Sigmoid colon (tissue), 7 donors: ENCODE data around the gene TAS1R3. TPM values are rescaled to one million over a fixed set of nuclear protein-coding genes. Genes with fewer than 3 reads are reported as not detected.

Experiments used
- DNase-seq: peaks from one replicate; pipeline ENCODE4 v3.0.0-alpha.2; 2019
- H3K27ac ChIP-seq, 4 donors: fragments of 200-600 bp; sonication (generic); one replicate each; pipeline ENCODE4 v1.5.1; 2016 to 2019; ENCODE audit warnings: mild to moderate bottlenecking in 1 of 4
- H3K27me3 ChIP-seq, 3 donors: fragments of 200-600 bp; sonication (generic); one replicate each; pipeline ENCODE4 v1.5.1; 2019; ENCODE audit warnings: mild to moderate bottlenecking in 1 of 3
- H3K36me3 ChIP-seq, 4 donors: fragments of 200-600 bp; sonication (generic); one replicate each; pipeline ENCODE4 v1.5.1; 2016 to 2019
- H3K4me1 ChIP-seq, 4 donors: fragments of 200-600 bp; sonication (generic); one replicate each; pipeline ENCODE4 v1.5.1; 2017 to 2019
- H3K4me3 ChIP-seq, 4 donors: fragments of 200-600 bp; sonication (generic); one replicate each; pipeline ENCODE4 v1.5.1; 2017 to 2019; ENCODE audit warnings: mild to moderate bottlenecking in 2 of 4, moderate library complexity in 1 of 4
- H3K9me3 ChIP-seq, 4 donors: fragments of 200-600 bp in 3 of 4; sonication (generic) in 3 of 4; one replicate each; pipeline versions ENCODE4 v1.5.1 to v1.6.1; 2013 to 2019
- EP300 ChIP-seq, 4 donors: sonication (generic); formaldehyde crosslinking; IDR thresholded peaks; one replicate each; pipeline ENCODE4 v1.6.1; 2017; ENCODE audit warnings: antibody characterized with exemption in 4 of 4
- POLR2A ChIP-seq, 2 donors: fragments of 450-650 bp; IDR thresholded peaks; one replicate each; pipeline ENCODE4 v1.6.1; 2016; ENCODE audit warnings: antibody characterized with exemption in 2 of 2, mild to moderate bottlenecking in 2 of 2, moderate library complexity in 2 of 2
- POLR2AphosphoS5 ChIP-seq, 4 donors: sonication (generic); formaldehyde crosslinking; IDR thresholded peaks; one replicate each; pipeline ENCODE4 v1.6.1; 2017; ENCODE audit warnings: antibody characterized with exemption in 4 of 4
- WGBS, 2 donors: extraction: QIAGEN DNeasy Blood & Tissue Kit; methylation state at CpG; one replicate each; pipeline ENCODE4 v1.1.7; 2013; 5-methylcytosine and 5-hydroxymethylcytosine counted together
- intact Hi-C: fragments of 100-400 bp; cut with DNase I; formaldehyde crosslinking; loops from one replicate; pipeline ENCODE4 v1.15.1; 2023
- polyA plus RNA-seq, 3 donors: library from polyadenylated mRNA; stranded (reverse); fragments of 200-250 nt; gene quantifications; one replicate each; pipeline ENCODE4 v1.2.3, GENCODE V29; 2013
- total RNA-seq, 4 donors: library from RNA; depleted of rRNA; stranded (reverse); fragments of >200 nt; gene quantifications; one replicate each; pipeline ENCODE4 v1.1.0, GENCODE V29; 2016
- TF ChIP-seq, protein P1 (sequence below), 4 experiments: fragments of 450-650 bp in 3 of 4; fragments of 200-600 bp in 1 of 4; IDR thresholded peaks; one replicate each; pipeline ENCODE4 v1.5.1; 2016 to 2019; ENCODE audit warnings: antibody characterized with exemption in 4 of 4, mild to moderate bottlenecking in 3 of 4, moderate library complexity in 2 of 4
- donor health status: healthy with polysubstance abuse.
- donor health status: Bipolar disorder and iron deficiency.
- donor health status: healthy.

The TAS1R3 gene
- total and polyA plus RNA-seq, 7 donors = 0.60 to 0.64 TPM; not detected in 5

DNA sequence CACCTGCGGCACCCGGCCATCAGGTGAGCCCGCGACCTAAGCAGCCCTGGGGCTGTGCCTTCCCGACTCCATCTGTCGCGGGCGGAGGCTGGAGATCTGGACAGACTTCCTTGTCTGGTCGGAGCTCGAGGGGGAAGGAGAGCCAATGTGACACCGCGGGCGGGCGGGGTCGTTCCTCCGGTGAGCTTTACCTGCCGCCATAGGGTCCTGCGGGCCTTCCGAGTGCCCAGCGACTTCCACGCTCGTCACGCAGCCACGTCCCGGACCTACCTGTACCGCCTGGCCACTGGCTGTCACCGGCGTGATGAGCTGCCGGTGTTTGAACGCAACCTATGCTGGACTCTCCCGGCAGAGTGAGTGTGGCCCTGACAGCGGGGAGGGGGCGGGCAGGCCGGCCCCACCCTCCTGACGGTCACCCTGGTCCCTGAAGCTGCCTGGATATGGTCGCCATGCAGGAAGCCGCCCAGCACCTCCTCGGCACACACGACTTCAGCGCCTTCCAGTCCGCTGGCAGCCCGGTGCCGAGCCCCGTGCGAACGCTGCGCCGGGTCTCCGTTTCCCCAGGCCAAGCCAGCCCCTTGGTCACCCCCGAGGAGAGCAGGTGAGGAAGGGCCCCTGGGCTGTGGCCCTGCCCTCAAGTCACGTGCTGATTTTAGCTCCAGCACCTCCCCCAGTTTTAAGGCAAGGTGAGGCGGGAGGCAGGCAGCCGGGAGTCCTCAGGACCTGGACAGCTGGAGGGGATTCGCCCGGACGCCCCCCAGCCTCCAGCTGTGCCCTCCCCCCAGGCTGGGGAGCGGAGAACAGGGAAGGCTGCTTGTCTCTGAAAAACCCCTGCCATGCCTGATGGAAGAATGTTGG, 21.6 kb upstream of the TAS1R3 start:
- H3K4me1 ChIP-seq = peaks cover 0 to 47% (median 45%) of the 10 kb centered on the region in 4 donors
- no peaks in the 10 kb centered on the region for H3K27me3 ChIP-seq
- peaks cover 19 to 48% (median 31%) of the 10 kb centered on the region in 4 donors for H3K36me3 ChIP-seq
- no peaks in the 10 kb centered on the region for H3K9me3 ChIP-seq
- peak overlapping the region; percentile 74 to 98 (median 84) for H3K4me3 ChIP-seq
- H3K27ac ChIP-seq = peak overlapping the region; percentile 92 to 98 (median 96)
- 13 to 42% methylated on average over 57 of the region's 57 CpGs for WGBS, 2 donors
- intact Hi-C loops = loop anchor here (2.0 to 5.0 kb wide), 3 partner anchors 39 to 192 kb away; partner anchors contain the start of genes AURKAIP1, C1orf159 and DVL1
- TF ChIP-seq POLR2A (IDR thresholded peaks at IDR 0.05) (no peak), POLR2AphosphoS5 (IDR thresholded peaks at IDR 0.05) (peak in 1 of 4 donors; percentile 18), EP300 (IDR thresholded peaks at IDR 0.05) (no peak)
- TF ChIP-seq, protein P1, sequence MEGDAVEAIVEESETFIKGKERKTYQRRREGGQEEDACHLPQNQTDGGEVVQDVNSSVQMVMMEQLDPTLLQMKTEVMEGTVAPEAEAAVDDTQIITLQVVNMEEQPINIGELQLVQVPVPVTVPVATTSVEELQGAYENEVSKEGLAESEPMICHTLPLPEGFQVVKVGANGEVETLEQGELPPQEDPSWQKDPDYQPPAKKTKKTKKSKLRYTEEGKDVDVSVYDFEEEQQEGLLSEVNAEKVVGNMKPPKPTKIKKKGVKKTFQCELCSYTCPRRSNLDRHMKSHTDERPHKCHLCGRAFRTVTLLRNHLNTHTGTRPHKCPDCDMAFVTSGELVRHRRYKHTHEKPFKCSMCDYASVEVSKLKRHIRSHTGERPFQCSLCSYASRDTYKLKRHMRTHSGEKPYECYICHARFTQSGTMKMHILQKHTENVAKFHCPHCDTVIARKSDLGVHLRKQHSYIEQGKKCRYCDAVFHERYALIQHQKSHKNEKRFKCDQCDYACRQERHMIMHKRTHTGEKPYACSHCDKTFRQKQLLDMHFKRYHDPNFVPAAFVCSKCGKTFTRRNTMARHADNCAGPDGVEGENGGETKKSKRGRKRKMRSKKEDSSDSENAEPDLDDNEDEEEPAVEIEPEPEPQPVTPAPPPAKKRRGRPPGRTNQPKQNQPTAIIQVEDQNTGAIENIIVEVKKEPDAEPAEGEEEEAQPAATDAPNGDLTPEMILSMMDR (IDR thresholded peaks at IDR 0.05) = no peak
- DNase-seq = peak; percentile 82

DNA sequence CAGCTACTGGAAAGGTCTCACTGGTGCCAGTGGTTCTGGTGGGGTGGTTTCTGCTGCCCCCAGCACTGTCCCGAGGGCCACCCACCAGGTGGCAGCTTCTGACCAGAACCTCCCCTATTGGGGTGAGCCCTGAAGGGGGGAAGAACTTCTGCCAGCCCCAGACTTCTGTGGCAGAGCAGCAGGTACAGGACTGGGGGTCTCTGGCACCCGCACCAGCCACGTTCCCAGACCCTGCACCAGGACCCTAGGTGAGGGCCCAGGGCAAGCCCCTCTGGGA, 21.0 kb upstream of the TAS1R3 start:
- DNase-seq = no peak
- 73 to 84% methylated on average over 3 of the region's 3 CpGs for WGBS, 2 donors
- H3K27ac ChIP-seq = peak overlapping the region; percentile 92 to 98 (median 96)
- H3K27me3 ChIP-seq = no peaks in the 10 kb centered on the region
- H3K36me3 ChIP-seq = peaks cover 24 to 53% (median 36%) of the 10 kb centered on the region in 4 donors
- no peak for TF ChIP-seq EP300 (IDR thresholded peaks at IDR 0.05)
- TF ChIP-seq POLR2A (IDR thresholded peaks at IDR 0.05) = no peak
- TF ChIP-seq POLR2AphosphoS5 (IDR thresholded peaks at IDR 0.05) = no peak
- TF ChIP-seq, protein P1 (IDR thresholded peaks at IDR 0.05) = no peak
- H3K9me3 ChIP-seq = no peaks in the 10 kb centered on the region
- no peak overlapping the region for H3K4me3 ChIP-seq
- intact Hi-C loops = no loop called here
- H3K4me1 ChIP-seq = peaks cover 0 to 42% (median 39%) of the 10 kb centered on the region in 4 donors

DNA sequence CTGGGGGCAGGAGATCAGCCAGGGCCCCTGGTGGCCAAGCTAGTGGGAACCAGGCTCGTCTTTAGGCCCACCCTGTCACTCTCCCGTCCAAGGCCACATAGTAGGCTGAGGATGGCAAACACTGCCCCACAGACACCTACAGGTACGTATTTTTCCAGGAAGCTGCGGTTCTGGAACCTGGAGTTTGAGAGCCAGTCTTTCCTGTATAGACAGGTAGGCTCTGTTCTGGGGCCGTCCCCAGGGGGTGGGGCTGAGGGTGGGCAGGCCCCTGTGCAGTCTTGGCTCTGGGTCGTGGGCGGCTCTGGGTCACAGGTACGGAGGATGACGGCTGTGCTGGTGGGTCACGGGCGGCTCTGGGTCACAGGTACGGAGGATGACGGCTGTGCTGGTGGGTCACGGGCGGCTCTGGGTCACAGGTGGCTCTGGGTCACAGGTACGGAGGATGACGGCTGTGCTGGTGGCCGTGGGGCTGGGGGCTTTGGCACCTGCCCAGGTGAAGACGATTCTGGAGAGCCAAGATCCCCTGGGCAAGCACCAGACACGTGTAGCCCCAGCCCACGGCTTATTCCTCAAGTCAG, 20.5 kb upstream of the TAS1R3 start:
- intact Hi-C loops = no loop called here
- TF ChIP-seq EP300 (IDR thresholded peaks at IDR 0.05) = no peak
- no peak for TF ChIP-seq POLR2AphosphoS5 (IDR thresholded peaks at IDR 0.05)
- TF ChIP-seq POLR2A (IDR thresholded peaks at IDR 0.05) = no peak
- TF ChIP-seq, protein P1 (IDR thresholded peaks at IDR 0.05) = no peak
- no peaks in the 10 kb centered on the region for H3K9me3 ChIP-seq
- no peaks in the 10 kb centered on the region for H3K27me3 ChIP-seq
- 86 to 90% methylated on average over 21 of the region's 21 CpGs for WGBS, 2 donors
- peak overlapping the region; percentile 92 to 98 (median 96) for H3K27ac ChIP-seq
- DNase-seq = no peak
- H3K4me1 ChIP-seq = peaks cover 0 to 41% (median 38%) of the 10 kb centered on the region in 4 donors
- no peak overlapping the region for H3K4me3 ChIP-seq
- H3K36me3 ChIP-seq = peaks cover 24 to 55% (median 38%) of the 10 kb centered on the region in 4 donors

- no peaks in the 10 kb centered on the region for H3K27me3 ChIP-seq
- 91 to 92% methylated on average over 22 of the region's 22 CpGs for WGBS, 2 donors
- no peaks in the 10 kb centered on the region for H3K9me3 ChIP-seq
- peak overlapping the region in 1 of 4 donors; percentile 98 for H3K27ac ChIP-seq
- H3K4me3 ChIP-seq = no peak overlapping the region
- peaks cover 0 to 40% (median 37%) of the 10 kb centered on the region in 4 donors for H3K4me1 ChIP-seq
- DNase-seq = no peak
- H3K36me3 ChIP-seq = peaks cover 24 to 55% (median 38%) of the 10 kb centered on the region in 4 donors
- TF ChIP-seq, protein P1 (IDR thresholded peaks at IDR 0.05) = no peak
- TF ChIP-seq POLR2A (IDR thresholded peaks at IDR 0.05) = no peak
- TF ChIP-seq POLR2AphosphoS5 (IDR thresholded peaks at IDR 0.05) = no peak
- TF ChIP-seq EP300 (IDR thresholded peaks at IDR 0.05) = no peak
- intact Hi-C loops = no loop called here
Measured at GRCh38 chr1:1311107-1312104, 19.7 kb upstream of the TAS1R3 start.
